ENCODE results near the gene TEN1. TPM values are rescaled to one million over a fixed set of nuclear protein-coding genes. Genes with fewer than 3 reads are reported as not detected.

Gene TEN1
- total and polyA plus RNA-seq, 9 of the 15 experiments (the other 6 are each of a cell fraction or from before 2014, with no cell fraction given) = 1.3 to 25.7 (median 10.1) TPM

DNA sequence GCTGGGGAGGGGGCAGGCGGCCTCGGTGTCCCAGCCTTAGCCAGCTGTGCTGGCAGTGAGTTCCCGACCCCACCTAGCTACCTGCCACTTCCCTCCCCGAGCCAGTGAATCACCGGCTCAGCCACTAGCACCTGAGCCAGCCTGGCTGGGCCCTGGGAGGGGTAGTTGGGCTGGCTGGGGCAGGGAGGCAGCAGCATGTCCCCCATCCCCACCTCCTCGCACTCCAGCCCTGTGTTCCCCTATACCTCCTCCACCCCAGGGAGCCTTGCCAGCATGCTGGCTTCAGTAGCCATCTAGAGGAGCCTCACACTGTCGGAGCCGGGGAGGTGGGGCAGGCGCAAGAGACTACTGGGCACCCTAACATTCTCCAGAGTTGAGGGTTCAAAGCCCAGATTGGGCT is 45.3 kb downstream of the TEN1 start:
- intact Hi-C loops (cut with micrococcal nuclease) = no loop called here
- Histone ChIP-seq H2AFZ (ENCODE audit: low read depth, low read length) (no peak overlapping the region), H3K4me2 (ENCODE audit: insufficient read depth, low read length) (no peak overlapping the region), H3K4me3 (no peak overlapping the region), H3K36me3 (ENCODE audit: control insufficient read depth, insufficient read depth, low read length) (no peaks in the 10 kb centered on the region), H3K9me3 (replicated peaks; ENCODE audit: control insufficient read depth, insufficient read depth, low read depth, low read length) (no peaks in the 10 kb centered on the region), H3K4me1 (replicated peaks in 1 of 2; ENCODE audit: control insufficient read depth in 2 of 2, insufficient read depth in 2 of 2, low read length in 2 of 2) (peaks cover 1 to 48% of the 10 kb centered on the region in 2 experiments; a peak in 3 of 5 replicates), H3K79me2 (ENCODE audit: control insufficient read depth, insufficient read depth, low read length) (no peaks in the 10 kb centered on the region), H3K27ac (ENCODE audit: extremely low read depth, low read depth, low read length) (no peak overlapping the region), H3K9ac (ENCODE audit: insufficient read depth in 1 of 2, low read depth in 2 of 2, low read length in 2 of 2) (no peak overlapping the region), H3K9me1 (ENCODE audit: control insufficient read depth, insufficient read depth, low read length) (no peaks in the 10 kb centered on the region), H4K20me1 (replicated peaks; ENCODE audit: control insufficient read depth, insufficient read depth, low read length) (no peaks in the 10 kb centered on the region), H3K27me3 (ENCODE audit: control insufficient read depth in 2 of 2, insufficient read depth in 2 of 2, low read length in 2 of 2) (peaks cover 0 to 3% of the 10 kb centered on the region in 2 experiments; a peak in 3 of 5 replicates)
- 46% methylated on average over 8 of the region's 9 CpGs for WGBS (ENCODE audit: insufficient coverage, low coverage, missing lambda C conversion rate)
- TF ChIP-seq NR2F6 (CRISPR knock-in tag; IDR thresholded peaks at IDR 0.05) = no peak
- no TSS peak for BruUV-seq (replicated peaks)
- in situ Hi-C loops (cut with MboI) = no loop called here
- FAIRE-seq (no peak), DNase-seq (ENCODE audit: extremely low read depth in 1 of 4, low spot score in 3 of 4) (no peak), ATAC-seq (no peak)
- POLR2A ChIA-PET = interaction anchor here (1.1 kb wide), 1 partner anchor 10 kb away, joined by 8 read pairs; no protein-coding TSS in a partner anchor
- CTCF ChIA-PET (ENCODE audit: low intra/inter-chr PET ratio) = no interaction called here

DNA sequence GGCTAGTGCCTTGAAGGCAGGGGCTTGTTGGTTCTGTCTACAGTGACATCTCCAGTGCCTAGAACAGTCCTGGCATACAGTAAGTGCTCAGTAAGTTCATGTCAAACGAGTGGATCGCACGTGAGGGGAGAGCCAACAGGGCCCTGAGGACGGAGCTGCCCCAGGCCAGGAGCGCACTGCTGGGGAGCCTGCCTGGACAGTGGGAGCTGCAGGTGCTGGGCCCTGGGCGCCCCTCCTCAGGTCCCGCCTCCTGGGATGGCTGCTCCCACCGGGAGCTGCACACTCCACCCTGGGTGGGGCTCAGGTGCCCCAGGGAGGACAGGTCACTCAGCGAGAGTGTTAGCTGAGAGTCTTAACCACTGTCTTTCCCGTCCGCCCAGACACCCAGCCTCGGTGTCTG is 46.3 kb downstream of the TEN1 start:
- Histone ChIP-seq H4K20me1 (replicated peaks; ENCODE audit: control insufficient read depth, insufficient read depth, low read length) (no peaks in the 10 kb centered on the region), H3K4me2 (ENCODE audit: insufficient read depth, low read length) (no peak overlapping the region), H3K9me3 (replicated peaks; ENCODE audit: control insufficient read depth, insufficient read depth, low read depth, low read length) (no peaks in the 10 kb centered on the region), H2AFZ (ENCODE audit: low read depth, low read length) (no peak overlapping the region), H3K27ac (ENCODE audit: extremely low read depth, low read depth, low read length) (no peak overlapping the region), H3K9me1 (ENCODE audit: control insufficient read depth, insufficient read depth, low read length) (no peaks in the 10 kb centered on the region), H3K4me3 (no peak overlapping the region), H3K36me3 (ENCODE audit: control insufficient read depth, insufficient read depth, low read length) (no peaks in the 10 kb centered on the region), H3K4me1 (replicated peaks in 1 of 2; ENCODE audit: control insufficient read depth in 2 of 2, insufficient read depth in 2 of 2, low read length in 2 of 2) (peaks cover 8 to 54% of the 10 kb centered on the region in 2 experiments), H3K9ac (ENCODE audit: insufficient read depth in 1 of 2, low read depth in 2 of 2, low read length in 2 of 2) (no peak overlapping the region), H3K27me3 (ENCODE audit: control insufficient read depth in 2 of 2, insufficient read depth in 2 of 2, low read length in 2 of 2) (no peaks in the 10 kb centered on the region; a peak in 1 of 5 replicates), H3K79me2 (ENCODE audit: control insufficient read depth, insufficient read depth, low read length) (no peaks in the 10 kb centered on the region)
- in situ Hi-C loops (cut with MboI) (no loop called here), intact Hi-C loops (cut with micrococcal nuclease) (no loop called here)
- POLR2A ChIA-PET = interaction anchor here (0.6 to 0.8 kb wide), 3 partner anchors 13 to 45 kb away, joined by 3 to 4 read pairs (median 3); no protein-coding TSS in a partner anchor
- DNase-seq (ENCODE audit: extremely low read depth in 1 of 4, low spot score in 3 of 4) (no peak), FAIRE-seq (no peak), ATAC-seq (no peak)
- 60% methylated on average over 12 of the region's 12 CpGs for WGBS (ENCODE audit: insufficient coverage, low coverage, missing lambda C conversion rate)
- CTCF ChIA-PET (ENCODE audit: low intra/inter-chr PET ratio) = no interaction called here
- BruUV-seq (replicated peaks) = no TSS peak
- TF ChIP-seq, protein P1, sequence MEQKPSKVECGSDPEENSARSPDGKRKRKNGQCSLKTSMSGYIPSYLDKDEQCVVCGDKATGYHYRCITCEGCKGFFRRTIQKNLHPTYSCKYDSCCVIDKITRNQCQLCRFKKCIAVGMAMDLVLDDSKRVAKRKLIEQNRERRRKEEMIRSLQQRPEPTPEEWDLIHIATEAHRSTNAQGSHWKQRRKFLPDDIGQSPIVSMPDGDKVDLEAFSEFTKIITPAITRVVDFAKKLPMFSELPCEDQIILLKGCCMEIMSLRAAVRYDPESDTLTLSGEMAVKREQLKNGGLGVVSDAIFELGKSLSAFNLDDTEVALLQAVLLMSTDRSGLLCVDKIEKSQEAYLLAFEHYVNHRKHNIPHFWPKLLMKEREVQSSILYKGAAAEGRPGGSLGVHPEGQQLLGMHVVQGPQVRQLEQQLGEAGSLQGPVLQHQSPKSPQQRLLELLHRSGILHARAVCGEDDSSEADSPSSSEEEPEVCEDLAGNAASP (IDR thresholded peaks at IDR 0.05) = no peak
- TF ChIP-seq MLX (CRISPR knock-in tag; conservative IDR thresholded peaks at IDR 0.05) (no peak), ZKSCAN1 (IDR thresholded peaks at IDR 0.05; ENCODE audit: low read depth, low read length) (no peak), CHCHD3 (CRISPR knock-in tag; IDR thresholded peaks at IDR 0.05) (no peak), GTF2B (IDR thresholded peaks at IDR 0.05; ENCODE audit: extremely low read depth, insufficient read length) (no peak)
- TF ChIP-seq, protein P2, sequence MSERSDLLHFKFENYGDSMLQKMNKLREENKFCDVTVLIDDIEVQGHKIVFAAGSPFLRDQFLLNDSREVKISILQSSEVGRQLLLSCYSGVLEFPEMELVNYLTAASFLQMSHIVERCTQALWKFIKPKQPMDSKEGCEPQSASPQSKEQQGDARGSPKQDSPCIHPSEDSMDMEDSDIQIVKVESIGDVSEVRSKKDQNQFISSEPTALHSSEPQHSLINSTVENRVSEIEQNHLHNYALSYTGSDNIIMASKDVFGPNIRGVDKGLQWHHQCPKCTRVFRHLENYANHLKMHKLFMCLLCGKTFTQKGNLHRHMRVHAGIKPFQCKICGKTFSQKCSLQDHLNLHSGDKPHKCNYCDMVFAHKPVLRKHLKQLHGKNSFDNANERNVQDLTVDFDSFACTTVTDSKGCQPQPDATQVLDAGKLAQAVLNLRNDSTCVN (CRISPR knock-in tag; IDR thresholded peaks at IDR 0.05) = no peak
- TF ChIP-seq, protein P3, sequence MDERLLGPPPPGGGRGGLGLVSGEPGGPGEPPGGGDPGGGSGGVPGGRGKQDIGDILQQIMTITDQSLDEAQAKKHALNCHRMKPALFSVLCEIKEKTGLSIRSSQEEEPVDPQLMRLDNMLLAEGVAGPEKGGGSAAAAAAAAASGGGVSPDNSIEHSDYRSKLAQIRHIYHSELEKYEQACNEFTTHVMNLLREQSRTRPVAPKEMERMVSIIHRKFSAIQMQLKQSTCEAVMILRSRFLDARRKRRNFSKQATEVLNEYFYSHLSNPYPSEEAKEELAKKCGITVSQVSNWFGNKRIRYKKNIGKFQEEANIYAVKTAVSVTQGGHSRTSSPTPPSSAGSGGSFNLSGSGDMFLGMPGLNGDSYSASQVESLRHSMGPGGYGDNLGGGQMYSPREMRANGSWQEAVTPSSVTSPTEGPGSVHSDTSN (CRISPR knock-in tag; IDR thresholded peaks at IDR 0.05; ENCODE audit: low read depth) = no peak
- TF ChIP-seq, protein P3 (tag; conservative IDR thresholded peaks at IDR 0.05; ENCODE audit: low read depth) = no peak
